OCI-LY7 (cell line): ENCODE results near the gene TMC7. TPM values are rescaled to one million over a fixed set of nuclear protein-coding genes. Genes with fewer than 3 reads are reported as not detected.

ENCODE experiments used
- BruUV-seq: library from RNA; stranded (reverse); fragments of 400-500 nt; replicated peaks from 2 replicates; lab custom pipeline; 2021; lab: Mats Ljungman, UMichigan
- CTCF ChIA-PET: fragments of 300-600 bp; sonication (Branson Sonifier 250); formaldehyde crosslinking; loops from one replicate; lab custom pipeline; 2022; ENCODE audit warnings: antibody characterized with exemption; ENCODE audit not compliant: unreplicated experiment; lab: Charles Lee
- POLR2A ChIA-PET: fragments of 300-600 bp; sonication (Branson Sonifier 250); formaldehyde crosslinking; loops from one replicate; lab custom pipeline; 2022; ENCODE audit warnings: antibody characterized with exemption; lab: Charles Lee
- DNase-seq: peaks from one replicate; pipeline ENCODE4 v3.0.0-alpha.2; 2015; ENCODE audit warnings: low spot score
- H2AFZ ChIP-seq: fragments of 200-600 bp; sonication (generic), shearing (Covaris generic); 2 replicates; pipeline ENCODE4 v1.6.1; 2014; ENCODE audit warnings: mild to moderate bottlenecking, antibody characterized with exemption, low read length, moderate library complexity
- H3K27ac ChIP-seq: fragments of 200-600 bp; sonication (generic); 2 replicates; pipeline ENCODE4 v1.5.1; 2014; ENCODE audit warnings: mixed run types, low read depth, mild to moderate bottlenecking, moderate library complexity, low read length, inconsistent platforms; ENCODE audit not compliant: poor library complexity, severe bottlenecking
- H3K36me3 ChIP-seq: fragments of 200-600 bp; sonication (generic); 2 replicates; pipeline ENCODE4 v1.6.1; 2014; ENCODE audit warnings: mild to moderate bottlenecking, antibody characterized with exemption, low read length, moderate library complexity, mixed read lengths; ENCODE audit not compliant: insufficient read depth
- H3K4me1 ChIP-seq: fragments of 200-600 bp; sonication (generic); 2 replicates; pipeline ENCODE4 v1.5.1; 2014; ENCODE audit warnings: mild to moderate bottlenecking, low read length; ENCODE audit not compliant: insufficient read depth, poor library complexity, severe bottlenecking
- H3K4me2 ChIP-seq: fragments of 200-600 bp; sonication (generic); 2 replicates; pipeline ENCODE4 v1.6.1; 2014; ENCODE audit warnings: mild to moderate bottlenecking, low read length
- H3K4me3 ChIP-seq: fragments of 200-600 bp; sonication (generic); 2 replicates; pipeline ENCODE4 v1.5.1; 2014; ENCODE audit warnings: mild to moderate bottlenecking, low read depth, low read length; ENCODE audit not compliant: poor library complexity, severe bottlenecking
- H3K79me2 ChIP-seq: fragments of 200-600 bp; sonication (generic); 2 replicates; pipeline ENCODE4 v1.6.1; 2016; ENCODE audit warnings: low read depth, mild to moderate bottlenecking, low read length, moderate library complexity, mixed read lengths; ENCODE audit not compliant: insufficient read depth
- H3K9me2 ChIP-seq: fragments of 200-600 bp; sonication (generic); 2 replicates; pipeline ENCODE4 v1.6.1; 2016; ENCODE audit warnings: mild to moderate bottlenecking, low read length, mixed read lengths; ENCODE audit not compliant: insufficient read depth
- H3K9me3 ChIP-seq: fragments of 200-600 bp; sonication (generic); 2 replicates; pipeline ENCODE4 v1.6.1; 2014; ENCODE audit warnings: mild to moderate bottlenecking, mixed run types, low read length, mixed read lengths
- H4K20me1 ChIP-seq: fragments of 200-600 bp; sonication (generic); 2 replicates; pipeline ENCODE4 v1.6.1; 2014; ENCODE audit warnings: mild to moderate bottlenecking, antibody characterized with exemption, low read length, moderate library complexity, mixed read lengths; ENCODE audit not compliant: insufficient read depth
- EZH2phosphoT487 ChIP-seq: fragments of 200-600 bp; sonication (generic); IDR thresholded peaks from 2 replicates; pipeline ENCODE4 v1.6.1; 2018; ENCODE audit warnings: low read depth, borderline replicate concordance, mild to moderate bottlenecking, mixed run types, antibody characterized with exemption, low read length, moderate library complexity, mixed read lengths
- intact Hi-C: fragments of 100-400 bp; cut with micrococcal nuclease; formaldehyde crosslinking; loops from one replicate; pipeline ENCODE4 v1.10.0; 2022; ENCODE audit not compliant: unreplicated experiment
- total RNA-seq, 2 experiments: library from RNA; depleted of rRNA in 1 of 2; stranded (reverse); fragments of >200 nt in 1 of 2; shearing (Covaris generic) in 1 of 2; gene quantifications; 2 replicates each; pipeline ENCODE4 v1.2.3, GENCODE V29; 2014 to 2022
- TF ChIP-seq, protein P1 (sequence below): fragments of 200-600 bp; sonication (generic); conservative IDR thresholded peaks from 2 replicates; pipeline ENCODE4 v1.5.1; 2014; ENCODE audit warnings: mild to moderate bottlenecking, antibody characterized with exemption, low read length, moderate library complexity, mixed read lengths

The TMC7 gene
- total RNA-seq, 2 experiments from 2014 or later = not detected

DNA sequence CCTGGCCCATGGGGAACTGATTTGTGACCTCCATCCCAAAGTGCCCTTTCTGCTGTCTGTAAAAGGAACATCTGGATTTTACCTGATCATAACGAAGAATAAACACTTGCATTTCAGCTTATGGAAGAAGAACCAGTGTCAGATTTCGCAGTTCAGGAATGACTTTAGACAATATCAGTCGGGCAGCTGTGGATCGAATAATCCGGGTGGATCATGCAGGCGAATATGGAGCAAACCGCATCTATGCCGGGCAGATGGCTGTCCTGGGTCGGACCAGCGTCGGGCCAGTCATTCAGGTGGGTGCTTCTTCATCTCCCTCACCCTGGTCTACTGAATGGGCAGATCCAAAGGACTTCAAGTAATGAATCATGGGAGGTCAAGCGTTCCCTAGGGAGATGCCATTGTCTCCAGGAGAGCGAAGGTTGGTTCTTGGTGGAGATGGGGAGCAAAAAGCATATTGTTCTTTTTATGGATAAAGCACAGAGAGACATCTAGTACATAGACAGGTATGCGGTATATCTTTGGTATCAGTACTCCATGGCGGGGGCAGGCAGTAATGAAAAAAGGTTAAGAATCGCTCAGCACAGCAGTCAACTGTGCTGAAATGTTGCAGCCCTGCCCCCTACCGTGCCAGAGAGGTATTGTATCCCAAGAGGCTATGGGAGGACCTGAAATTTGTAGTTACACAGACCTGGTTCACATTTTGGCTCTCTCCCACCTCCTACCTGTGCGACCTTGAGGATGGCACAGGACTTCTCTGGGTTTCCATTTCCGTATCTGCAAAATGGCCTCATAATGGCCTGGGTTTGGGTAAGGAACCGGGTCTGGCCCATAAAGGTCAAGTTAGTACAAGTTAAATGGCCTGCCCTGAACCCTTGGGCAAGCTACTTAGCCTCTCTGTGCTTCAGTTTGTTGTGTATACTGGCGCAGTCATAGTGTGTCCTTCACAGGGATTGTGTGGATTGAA is 88.4 kb downstream of the TMC7 start:
- Histone ChIP-seq H3K4me2 (no peak overlapping the region), H3K36me3 (peaks cover 37% of the 10 kb centered on the region), H3K9me3 (no peaks in the 10 kb centered on the region), H4K20me1 (no peaks in the 10 kb centered on the region), H2AFZ (no peak overlapping the region), H3K4me1 (peaks cover 8% of the 10 kb centered on the region), H3K27ac (no peak overlapping the region), H3K4me3 (no peak overlapping the region), H3K9me2 (no peaks in the 10 kb centered on the region), H3K79me2 (peaks cover 10% of the 10 kb centered on the region; the same call in 1 of the 2 replicates)
- TF ChIP-seq EZH2phosphoT487 = no peak
- TF ChIP-seq, protein P1, sequence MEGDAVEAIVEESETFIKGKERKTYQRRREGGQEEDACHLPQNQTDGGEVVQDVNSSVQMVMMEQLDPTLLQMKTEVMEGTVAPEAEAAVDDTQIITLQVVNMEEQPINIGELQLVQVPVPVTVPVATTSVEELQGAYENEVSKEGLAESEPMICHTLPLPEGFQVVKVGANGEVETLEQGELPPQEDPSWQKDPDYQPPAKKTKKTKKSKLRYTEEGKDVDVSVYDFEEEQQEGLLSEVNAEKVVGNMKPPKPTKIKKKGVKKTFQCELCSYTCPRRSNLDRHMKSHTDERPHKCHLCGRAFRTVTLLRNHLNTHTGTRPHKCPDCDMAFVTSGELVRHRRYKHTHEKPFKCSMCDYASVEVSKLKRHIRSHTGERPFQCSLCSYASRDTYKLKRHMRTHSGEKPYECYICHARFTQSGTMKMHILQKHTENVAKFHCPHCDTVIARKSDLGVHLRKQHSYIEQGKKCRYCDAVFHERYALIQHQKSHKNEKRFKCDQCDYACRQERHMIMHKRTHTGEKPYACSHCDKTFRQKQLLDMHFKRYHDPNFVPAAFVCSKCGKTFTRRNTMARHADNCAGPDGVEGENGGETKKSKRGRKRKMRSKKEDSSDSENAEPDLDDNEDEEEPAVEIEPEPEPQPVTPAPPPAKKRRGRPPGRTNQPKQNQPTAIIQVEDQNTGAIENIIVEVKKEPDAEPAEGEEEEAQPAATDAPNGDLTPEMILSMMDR = peak; percentile 84
- no TSS peak for BruUV-seq
- intact Hi-C loops = no loop called here
- peak; percentile 67 for DNase-seq
- ChIA-PET POLR2A (interaction anchor here (0.6 kb wide), 1 partner anchor 198 kb away, joined by 6 read pairs; no protein-coding TSS in a partner anchor), CTCF (no interaction called here)

DNA sequence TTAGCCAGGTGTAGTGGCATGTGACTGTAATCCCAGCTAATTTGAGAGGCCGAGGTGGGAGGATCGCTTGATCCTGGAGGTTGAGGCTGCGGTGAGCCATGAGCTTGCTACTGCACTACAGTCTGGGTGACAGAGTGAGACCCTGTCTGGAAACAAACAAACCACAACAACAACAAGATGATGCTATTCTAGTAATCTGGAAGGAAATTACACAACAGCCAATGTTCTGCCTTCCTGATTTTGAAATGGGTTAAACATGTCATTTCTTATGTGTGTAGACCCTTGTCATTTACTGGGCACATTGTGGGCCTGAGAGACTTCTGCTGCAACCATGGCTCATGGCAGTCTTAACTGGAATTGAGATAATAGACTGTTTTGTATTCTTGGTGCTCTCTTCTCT is 89.6 kb downstream of the TMC7 start:
- no peak overlapping the region for H3K27ac ChIP-seq
- H2AFZ ChIP-seq = no peak overlapping the region
- peaks cover 49% of the 10 kb centered on the region for H3K36me3 ChIP-seq
- H3K4me3 ChIP-seq = no peak overlapping the region
- no TSS peak for BruUV-seq
- TF ChIP-seq EZH2phosphoT487 = no peak
- TF ChIP-seq, protein P1 = no peak
- no peaks in the 10 kb centered on the region for H3K9me2 ChIP-seq
- peaks cover 8% of the 10 kb centered on the region for H3K4me1 ChIP-seq
- DNase-seq = no peak
- H3K4me2 ChIP-seq = no peak overlapping the region
- H3K9me3 ChIP-seq = no peaks in the 10 kb centered on the region
- H3K79me2 ChIP-seq = peaks cover 8% of the 10 kb centered on the region; the same call in 1 of the 2 replicates
- no peaks in the 10 kb centered on the region for H4K20me1 ChIP-seq
- POLR2A ChIA-PET = interaction anchor here (0.6 kb wide), 1 partner anchor 197 kb away, joined by 6 read pairs; no protein-coding TSS in a partner anchor
- CTCF ChIA-PET = no interaction called here
- intact Hi-C loops = no loop called here
